Measurements from ENCODE around the gene NMNAT2. TPM values are rescaled to one million over a fixed set of nuclear protein-coding genes. Genes with fewer than 3 reads are reported as not detected.

NMNAT2 gene
- total RNA-seq, 1 experiment from 2014 or later, result 11.4 TPM

- Histone ChIP-seq H3K27me3 (ENCODE audit: insufficient read depth, low read length) (no peaks in the 10 kb centered on the region), H3K14ac (ENCODE audit: insufficient read depth, low read length) (no peak overlapping the region), H2BK120ac (ENCODE audit: low read depth, low read length, poor library complexity, severe bottlenecking) (no peak overlapping the region), H3T11ph (ENCODE audit: low read length) (no peak overlapping the region), H3K27ac (ENCODE audit: insufficient read length, low read depth, low read length) (no peak overlapping the region), H4K8ac (replicated peaks; ENCODE audit: insufficient read length, low read depth, low read length) (no peak overlapping the region), H3K4me2 (ENCODE audit: insufficient read depth, insufficient read length, low read length) (no peak overlapping the region), H2BK12ac (ENCODE audit: insufficient read length, low read depth, low read length) (no peak overlapping the region), H3K23me2 (ENCODE audit: insufficient read length, low read depth, low read length, poor library complexity, severe bottlenecking) (no peaks in the 10 kb centered on the region), H3K4ac (ENCODE audit: low read depth, low read length) (no peak overlapping the region), H3K9me3 (ENCODE audit: control insufficient read depth, low read depth, low read length) (no peaks in the 10 kb centered on the region), H2BK20ac (ENCODE audit: low read depth, low read length, poor library complexity, severe bottlenecking) (no peak overlapping the region), H2BK5ac (ENCODE audit: insufficient read length, low read length) (no peak overlapping the region), H3K79me2 (ENCODE audit: insufficient read depth, low read length) (no peaks in the 10 kb centered on the region), H4K5ac (ENCODE audit: insufficient read length, low read depth, low read length) (no peak overlapping the region), H3K9ac (ENCODE audit: extremely low read depth, insufficient read length, low read length) (no peak overlapping the region), H2AFZ (ENCODE audit: low read length) (no peak overlapping the region), H3K18ac (ENCODE audit: insufficient read length, low read depth, low read length) (no peak overlapping the region), H4K20me1 (ENCODE audit: control insufficient read depth, insufficient read depth, insufficient read length) (no peaks in the 10 kb centered on the region), H4K91ac (ENCODE audit: insufficient read length, low read depth, low read length) (no peak overlapping the region), H2BK15ac (ENCODE audit: low read depth, low read length) (no peak overlapping the region), H3K56ac (ENCODE audit: insufficient read length, low read depth, low read length) (no peak overlapping the region), H3K23ac (ENCODE audit: insufficient read length, low read depth, low read length) (no peak overlapping the region), H3K4me1 (ENCODE audit: insufficient read depth, low read length) (peaks cover 8% of the 10 kb centered on the region; the same call in 1 of the 2 replicates), H3K79me1 (ENCODE audit: insufficient read depth, low read depth, low read length, poor library complexity, severe bottlenecking) (no peaks in the 10 kb centered on the region), H2AK5ac (ENCODE audit: insufficient read length, low read length) (no peak overlapping the region)
- Mint-ChIP-seq H3K36me3 (ENCODE audit: insufficient read depth in 1 of 3, low read depth in 3 of 3) (peaks cover 0 to 4% (median 0%) of the 10 kb centered on the region in 3 experiments; a peak in 3 of 7 replicates), H3K27ac (peak overlapping the region in 1 of 3 experiments; percentile 36; a peak in 1 of 7 replicates), H3K27me3 (ENCODE audit: low read depth) (no peaks in the 10 kb centered on the region), H3K9me3 (no peaks in the 10 kb centered on the region), H3K4me3 (no peak overlapping the region; a peak in 1 of 5 replicates), H3K4me1 (peaks cover 35 to 43% of the 10 kb centered on the region in 2 experiments)
- WGBS (ENCODE audit: extremely low coverage, insufficient read length, low lambda C conversion rate), result no CpG with 5 or more reads among the region's 12 CpGs
- DNase-seq, result peak; percentile 92
- TF ChIP-seq CTCF (conservative IDR thresholded peaks at IDR 0.05), result peak; percentile 93
These were observed 136.6 kb downstream of the NMNAT2 start for GRCh38 chr1:183281553-183282091.
